T-cell (primary cell): Measurements from ENCODE around the gene ADGRB2. TPM values are rescaled to one million over a fixed set of nuclear protein-coding genes. Genes with fewer than 3 reads are reported as not detected.

ENCODE experiments used
- ATAC-seq, 4 experiments: fragments of 200-7000 bp in 3 of 4; fragments of 150-1000 bp in 1 of 4; cut with Tn5 transposase; replicated peaks in 1 of 4; 1 replicate in 3 of 4; 2 replicates in 1 of 4; pipeline ENCODE4 v1.10.0; 2021; ENCODE audit warnings: moderate library complexity in 3 of 4, mild to moderate bottlenecking in 2 of 4, moderate number of reproducible peaks in 1 of 4
- CTCF ChIA-PET, 2 donors: fragments of 300-600 bp; sonication (Branson Sonifier 250); formaldehyde crosslinking; loops; one replicate each; lab custom pipeline; 2022; ENCODE audit warnings: antibody characterized with exemption in 2 of 2; lab: Charles Lee
- POLR2A ChIA-PET, 2 donors: fragments of 300-600 bp; sonication (Branson Sonifier 250); formaldehyde crosslinking; loops; one replicate each; lab custom pipeline; 2022; ENCODE audit warnings: antibody characterized with exemption in 2 of 2; lab: Charles Lee
- DNase-seq, 35 experiments: peaks; one replicate each; pipeline versions ENCODE4 v3.0.0 to v3.0.0-alpha.2; 2013 to 2023
- H3K27ac ChIP-seq: one replicate; pipeline ENCODE4 v1.5.1; 2013; ENCODE audit warnings: low read length
- H3K27me3 ChIP-seq, 2 experiments: replicated peaks in 1 of 2; 1 replicate in 1 of 2; 2 replicates in 1 of 2; pipeline versions ENCODE4 v1.6.1 to v1.7.0; 2013; ENCODE audit warnings: low read length in 1 of 2, mixed read lengths in 1 of 2; ENCODE audit not compliant: control insufficient read depth in 2 of 2, insufficient read depth in 2 of 2; ENCODE audit errors: extremely low read depth in 1 of 2
- H3K36me3 ChIP-seq, 2 donors: 1 replicate in 1 of 2; 2 replicates in 1 of 2; pipeline versions ENCODE4 v1.6.1 to v1.7.0; 2013; ENCODE audit warnings: low read length in 1 of 2; ENCODE audit not compliant: control insufficient read depth in 2 of 2, insufficient read depth in 1 of 2; ENCODE audit errors: extremely low read depth in 1 of 2
- H3K4me1 ChIP-seq, 2 experiments: 1 replicate in 1 of 2; 2 replicates in 1 of 2; pipeline versions ENCODE4 v1.6.1 to v1.7.0; 2013; ENCODE audit warnings: low read length in 2 of 2, mixed read lengths in 1 of 2; ENCODE audit not compliant: insufficient read depth in 2 of 2, control insufficient read depth in 1 of 2; ENCODE audit errors: extremely low read depth in 1 of 2
- H3K4me3 ChIP-seq, 2 donors: 1 replicate in 1 of 2; 2 replicates in 1 of 2; pipeline versions ENCODE4 v1.5.1 to v1.7.0; 2013; ENCODE audit warnings: mild to moderate bottlenecking in 2 of 2, low read length in 1 of 2, moderate library complexity in 1 of 2; ENCODE audit not compliant: control insufficient read depth in 1 of 2; ENCODE audit errors: extremely low read depth in 1 of 2
- H3K9me3 ChIP-seq: 2 replicates; pipeline ENCODE4 v1.7.0; 2013
- H3K27ac Mint-ChIP-seq, 2 donors: one replicate each; pipeline ENCODE4 v1.8.0; 2020 to 2021; ENCODE audit warnings: mild to moderate bottlenecking in 2 of 2, mixed read lengths in 2 of 2
- H3K27me3 Mint-ChIP-seq, 2 donors: one replicate each; pipeline ENCODE4 v1.8.0; 2021 to 2022; ENCODE audit warnings: mixed read lengths in 2 of 2
- H3K36me3 Mint-ChIP-seq: one replicate; pipeline ENCODE4 v1.8.0; 2021; ENCODE audit warnings: mixed read lengths
- H3K4me1 Mint-ChIP-seq, 3 donors: one replicate each; pipeline ENCODE4 v1.8.0; 2020 to 2022; ENCODE audit warnings: mixed read lengths in 3 of 3, mild to moderate bottlenecking in 1 of 3
- H3K4me3 Mint-ChIP-seq, 3 donors: one replicate each; pipeline ENCODE4 v1.8.0; 2020 to 2022; ENCODE audit warnings: mild to moderate bottlenecking in 3 of 3, mixed read lengths in 3 of 3, moderate library complexity in 3 of 3
- H3K9me3 Mint-ChIP-seq, 3 donors: one replicate each; pipeline ENCODE4 v1.8.0; 2020 to 2022; ENCODE audit warnings: mixed read lengths in 3 of 3
- WGBS: methylation state at CpG from one replicate; pipeline ENCODE4 v1.1.5; 2013; ENCODE audit warnings: missing lambda C conversion rate; ENCODE audit not compliant: insufficient coverage; 5-methylcytosine and 5-hydroxymethylcytosine counted together
- total RNA-seq, 35 experiments: library from RNA in 6 of 35; stranded (reverse) in 6 of 35; fragments of 120-200 nt in 1 of 35; gene quantifications; one replicate each; pipeline versions ENCODE4 v1.2.1 to v1.2.4 and lab custom pipeline; 2013 to 2026

ADGRB2 gene, protein sequence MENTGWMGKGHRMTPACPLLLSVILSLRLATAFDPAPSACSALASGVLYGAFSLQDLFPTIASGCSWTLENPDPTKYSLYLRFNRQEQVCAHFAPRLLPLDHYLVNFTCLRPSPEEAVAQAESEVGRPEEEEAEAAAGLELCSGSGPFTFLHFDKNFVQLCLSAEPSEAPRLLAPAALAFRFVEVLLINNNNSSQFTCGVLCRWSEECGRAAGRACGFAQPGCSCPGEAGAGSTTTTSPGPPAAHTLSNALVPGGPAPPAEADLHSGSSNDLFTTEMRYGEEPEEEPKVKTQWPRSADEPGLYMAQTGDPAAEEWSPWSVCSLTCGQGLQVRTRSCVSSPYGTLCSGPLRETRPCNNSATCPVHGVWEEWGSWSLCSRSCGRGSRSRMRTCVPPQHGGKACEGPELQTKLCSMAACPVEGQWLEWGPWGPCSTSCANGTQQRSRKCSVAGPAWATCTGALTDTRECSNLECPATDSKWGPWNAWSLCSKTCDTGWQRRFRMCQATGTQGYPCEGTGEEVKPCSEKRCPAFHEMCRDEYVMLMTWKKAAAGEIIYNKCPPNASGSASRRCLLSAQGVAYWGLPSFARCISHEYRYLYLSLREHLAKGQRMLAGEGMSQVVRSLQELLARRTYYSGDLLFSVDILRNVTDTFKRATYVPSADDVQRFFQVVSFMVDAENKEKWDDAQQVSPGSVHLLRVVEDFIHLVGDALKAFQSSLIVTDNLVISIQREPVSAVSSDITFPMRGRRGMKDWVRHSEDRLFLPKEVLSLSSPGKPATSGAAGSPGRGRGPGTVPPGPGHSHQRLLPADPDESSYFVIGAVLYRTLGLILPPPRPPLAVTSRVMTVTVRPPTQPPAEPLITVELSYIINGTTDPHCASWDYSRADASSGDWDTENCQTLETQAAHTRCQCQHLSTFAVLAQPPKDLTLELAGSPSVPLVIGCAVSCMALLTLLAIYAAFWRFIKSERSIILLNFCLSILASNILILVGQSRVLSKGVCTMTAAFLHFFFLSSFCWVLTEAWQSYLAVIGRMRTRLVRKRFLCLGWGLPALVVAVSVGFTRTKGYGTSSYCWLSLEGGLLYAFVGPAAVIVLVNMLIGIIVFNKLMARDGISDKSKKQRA (N-terminal part only)
- total RNA-seq, result 1 to 10 TPM in 2 of 5 donors, under 1 TPM in 3; 0.65 to 3.4 (median 0.98) TPM
- 0.63 TPM for total RNA-seq (2013)
- 0.41 to 5.1 (median 1.6) reads per million in 29 experiments for total RNA-seq (lab: John Stamatoyannopoulos, UW)

- peak; percentile 21 to 43 (median 33) for ATAC-seq
- CTCF ChIA-PET, result interaction anchor here in 1 of 2 donors (0.6 kb wide), 1 partner anchor 308 kb away, joined by 8 read pairs; the partner anchor contains the start of gene TMEM39B
- peaks cover 0 to 5% of the 10 kb centered on the region in 2 donors for H3K27me3 Mint-ChIP-seq
These were observed at the start of gene ADGRB2 for GRCh38 chr1:31764312-31765040. ADGRB2 (minus strand) TSS chr1:31764340; CDS start chr1:31757221, 7,119 bp downstream.

DNA sequence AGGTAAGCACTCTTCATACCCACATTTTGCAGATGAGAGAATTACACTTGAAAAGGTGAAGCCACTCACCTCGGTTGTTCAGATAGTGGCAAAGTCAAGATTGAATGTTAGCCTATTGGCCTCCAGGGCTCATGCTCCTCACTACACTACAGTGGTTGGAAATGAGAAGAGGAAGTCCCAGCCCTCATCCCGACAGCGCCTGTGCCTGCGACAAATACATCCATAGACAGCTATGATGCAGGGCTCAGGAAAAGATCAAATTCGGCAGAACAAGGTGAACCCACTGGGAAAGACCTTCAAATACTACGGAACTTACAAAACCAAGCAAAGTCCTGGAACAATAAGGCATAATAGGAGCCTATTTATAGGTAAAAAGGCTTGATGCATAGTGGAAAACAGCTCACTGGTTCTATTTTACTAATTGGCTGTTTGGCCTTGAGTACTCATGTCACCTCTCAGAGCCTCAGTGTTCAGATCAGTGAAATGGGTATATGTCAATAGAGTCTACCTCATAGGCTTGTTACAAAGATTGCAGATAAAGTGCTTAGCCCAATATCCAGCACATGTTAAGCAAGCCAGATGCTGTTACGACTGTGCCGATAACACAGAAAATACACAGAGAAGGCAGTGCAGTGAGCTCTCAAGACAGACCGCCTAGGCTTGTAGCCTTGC lies 48.2 kb upstream of the ADGRB2 start:
- Histone ChIP-seq H3K36me3 (no peaks in the 10 kb centered on the region), H3K4me1 (peaks cover 0 to 8% of the 10 kb centered on the region in 2 experiments), H3K27ac (no peak overlapping the region), H3K4me3 (no peak overlapping the region), H3K9me3 (no peaks in the 10 kb centered on the region), H3K27me3 (no peaks in the 10 kb centered on the region)
- Mint-ChIP-seq H3K9me3 (no peaks in the 10 kb centered on the region), H3K4me1 (peaks cover 6 to 16% (median 7%) of the 10 kb centered on the region in 3 donors), H3K27me3 (no peaks in the 10 kb centered on the region), H3K36me3 (no peaks in the 10 kb centered on the region), H3K27ac (peak overlapping the region in 1 of 2 donors; percentile 4), H3K4me3 (no peak overlapping the region)
- DNase-seq (no peak), ATAC-seq (no peak)
- ChIA-PET POLR2A (interaction anchor here in 1 of 2 donors (0.6 kb wide), 1 partner anchor 315 kb away, joined by 3 read pairs; no protein-coding TSS in a partner anchor), CTCF (interaction anchor here in 1 of 2 donors (0.6 kb wide), 1 partner anchor 153 kb away, joined by 3 read pairs; no protein-coding TSS in a partner anchor)
- 83% methylated on average over 5 of the region's 9 CpGs for WGBS

More at GRCh38 chr1:31764312-31765040, at the start of gene ADGRB2:
- Mint-ChIP-seq H3K9me3 (no peaks in the 10 kb centered on the region), H3K4me1 (peaks cover 8 to 48% (median 32%) of the 10 kb centered on the region in 3 donors), H3K4me3 (peak within 1 kb of the TSS; percentile 75 to 86 (median 82)), H3K27ac (no peak within 1 kb of the TSS), H3K36me3 (no peaks in the 10 kb centered on the region)
- 9% methylated on average over 59 of the region's 59 CpGs for WGBS
- H3K9me3 ChIP-seq, result no peaks in the 10 kb centered on the region
- peaks cover 10 to 46% of the 10 kb centered on the region in 2 experiments for H3K4me1 ChIP-seq
- DNase-seq, result peak in 15 of 35 experiments; percentile 11 to 56 (median 26)
- POLR2A ChIA-PET, result no interaction called here
- H3K36me3 ChIP-seq, result no peaks in the 10 kb centered on the region
- H3K27ac ChIP-seq, result no peak within 1 kb of the TSS
- H3K4me3 ChIP-seq, result peak within 1 kb of the TSS; percentile 37 to 55
- peaks cover 0 to 41% of the 10 kb centered on the region in 2 experiments for H3K27me3 ChIP-seq

DNA sequence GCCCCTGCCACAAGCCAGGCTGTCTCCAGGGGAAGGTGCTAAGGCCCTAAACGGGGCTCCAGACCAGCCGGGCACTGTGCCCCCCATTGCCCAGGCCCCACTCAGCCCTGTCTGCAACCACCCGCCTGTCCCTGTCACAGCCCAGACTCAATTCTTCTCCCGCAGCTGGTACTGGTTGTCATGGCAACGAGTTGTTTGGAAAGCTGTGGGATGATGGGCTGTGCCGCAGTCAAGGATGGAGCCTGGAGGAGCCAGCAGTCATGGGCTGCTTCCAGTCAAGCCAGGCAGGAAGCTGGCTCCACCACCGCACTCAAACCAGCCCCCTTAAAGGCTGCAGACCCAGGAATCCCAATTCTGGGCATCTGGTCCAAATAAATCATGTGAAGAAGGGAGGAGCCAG lies 47.5 kb upstream of the ADGRB2 start:
- no peak overlapping the region for H3K4me3 ChIP-seq
- no peaks in the 10 kb centered on the region for H3K9me3 ChIP-seq
- Mint-ChIP-seq H3K9me3 (no peaks in the 10 kb centered on the region), H3K27me3 (no peaks in the 10 kb centered on the region), H3K4me3 (no peak overlapping the region), H3K4me1 (peaks cover 6 to 13% (median 7%) of the 10 kb centered on the region in 3 donors), H3K36me3 (no peaks in the 10 kb centered on the region), H3K27ac (peak overlapping the region in 1 of 2 donors; percentile 4)
- H3K4me1 ChIP-seq, result peaks cover 0 to 8% of the 10 kb centered on the region in 2 experiments
- WGBS, result 70% methylated on average over 5 of the region's 7 CpGs
- no peak overlapping the region for H3K27ac ChIP-seq
- ATAC-seq (no peak), DNase-seq (no peak)
- ChIA-PET POLR2A (no interaction called here), CTCF (interaction anchor here in 1 of 2 donors (0.7 kb wide), 1 partner anchor 113 kb away, joined by 3 read pairs; no protein-coding TSS in a partner anchor)
- no peaks in the 10 kb centered on the region for H3K27me3 ChIP-seq
- H3K36me3 ChIP-seq, result no peaks in the 10 kb centered on the region

DNA sequence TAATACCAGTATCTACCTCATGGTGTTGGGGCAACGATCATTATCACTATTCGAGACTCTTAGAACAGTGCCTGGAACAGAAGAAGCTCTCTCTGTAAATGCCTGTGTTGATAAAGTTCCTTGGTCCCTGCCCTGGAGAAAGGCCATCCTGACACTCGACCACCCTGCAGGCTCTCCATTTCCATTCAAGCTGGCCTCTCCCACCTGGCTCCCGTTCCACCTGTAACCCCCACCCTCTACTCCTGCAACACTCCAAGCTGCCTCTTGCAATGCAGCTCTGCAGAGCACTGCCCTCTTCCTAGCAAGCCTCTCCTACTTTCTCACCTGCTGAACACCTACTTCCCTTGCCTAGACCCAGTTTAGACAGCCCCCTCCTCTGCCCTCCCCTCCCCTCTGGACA lies 45.6 kb upstream of the ADGRB2 start:
- Histone ChIP-seq H3K4me3 (no peak overlapping the region), H3K27me3 (no peaks in the 10 kb centered on the region), H3K4me1 (no peaks in the 10 kb centered on the region), H3K9me3 (no peaks in the 10 kb centered on the region), H3K36me3 (no peaks in the 10 kb centered on the region), H3K27ac (no peak overlapping the region)
- ChIA-PET CTCF (no interaction called here), POLR2A (no interaction called here)
- no peak overlapping the region for H3K27ac Mint-ChIP-seq
- H3K36me3 Mint-ChIP-seq, result no peaks in the 10 kb centered on the region
- ATAC-seq (no peak), DNase-seq (no peak)
- H3K4me1 Mint-ChIP-seq, result peaks cover 0 to 5% (median 2%) of the 10 kb centered on the region in 3 donors
- no peaks in the 10 kb centered on the region for H3K9me3 Mint-ChIP-seq
- H3K27me3 Mint-ChIP-seq, result no peaks in the 10 kb centered on the region
- 73% methylated on average over 2 of the region's 4 CpGs for WGBS
- H3K4me3 Mint-ChIP-seq, result no peak overlapping the region

- ChIA-PET POLR2A (no interaction called here), CTCF (interaction anchor here in 1 of 2 donors (0.7 kb wide), 1 partner anchor 153 kb away, joined by 3 read pairs; no protein-coding TSS in a partner anchor)
- Mint-ChIP-seq H3K27ac (no peak overlapping the region), H3K4me1 (peaks cover 5 to 12% (median 11%) of the 10 kb centered on the region in 3 donors), H3K36me3 (no peaks in the 10 kb centered on the region), H3K9me3 (no peaks in the 10 kb centered on the region), H3K4me3 (no peak overlapping the region), H3K27me3 (no peaks in the 10 kb centered on the region)
- no peaks in the 10 kb centered on the region for H3K9me3 ChIP-seq
- no peak overlapping the region for H3K27ac ChIP-seq
- no CpG with 5 or more reads among the region's 4 CpGs for WGBS
- no peaks in the 10 kb centered on the region for H3K4me1 ChIP-seq
- no peak for DNase-seq
- no peaks in the 10 kb centered on the region for H3K36me3 ChIP-seq
- no peak overlapping the region for H3K4me3 ChIP-seq
- no peaks in the 10 kb centered on the region for H3K27me3 ChIP-seq
- ATAC-seq, result no peak
These were observed 43.3 kb upstream of the ADGRB2 start for GRCh38 chr1:31807273-31808048.
